ENCODE results near the gene CBX1. TPM values are rescaled to one million over a fixed set of nuclear protein-coding genes. Genes with fewer than 3 reads are reported as not detected.

Gene CBX1
- total and polyA plus RNA-seq, 7 experiments from 2014 or later = 16.4 to 56.7 (median 26.1) TPM

DNA sequence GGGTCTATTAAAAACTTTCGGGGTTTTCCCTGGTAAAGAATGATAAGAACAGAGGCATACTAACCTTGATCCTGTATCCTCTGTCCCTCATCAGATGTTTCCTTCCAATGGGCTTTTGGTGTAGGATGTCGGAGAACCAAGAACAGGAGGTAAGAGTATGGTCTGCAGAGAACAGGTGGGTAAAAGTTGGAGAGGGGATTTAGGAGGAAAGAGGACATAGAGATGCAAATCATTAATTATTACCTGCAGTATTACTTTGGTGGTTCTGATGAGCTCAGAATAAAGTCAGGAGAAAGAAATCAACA is 10.6 kb upstream of the CBX1 start:
- no peaks in the 10 kb centered on the region for H3K27me3 ChIP-seq (ENCODE audit: control insufficient read depth in 2 of 2, insufficient read depth in 2 of 2, low read length in 2 of 2)
- no peak overlapping the region for H3K4me3 ChIP-seq (ENCODE audit: low read length)
- no peaks in the 10 kb centered on the region for H3K9me3 Mint-ChIP-seq
- H3K4me3 Mint-ChIP-seq = peak overlapping the region in 5 of 10 donors; percentile 17 to 63 (median 48)
- ChIA-PET CTCF (interaction anchor here (1.7 to 2.1 kb wide), 3 partner anchors 18 to 162 kb away, joined by 4 to 13 read pairs (median 12); no protein-coding TSS in a partner anchor), POLR2A (interaction anchor here (0.8 to 1.3 kb wide), 3 partner anchors 9 to 67 kb away, joined by 3 to 4 read pairs (median 3); no protein-coding TSS in a partner anchor)
- no peaks in the 10 kb centered on the region for H3K27me3 Mint-ChIP-seq
- peaks cover 0 to 18% (median 0%) of the 10 kb centered on the region in 5 donors for H3K36me3 Mint-ChIP-seq
- H3K27ac Mint-ChIP-seq = peak overlapping the region; percentile 68 to 92 (median 85)
- peaks cover 47 to 57% (median 51%) of the 10 kb centered on the region in 7 donors for H3K4me1 Mint-ChIP-seq
- H3K9me3 ChIP-seq (ENCODE audit: control insufficient read depth in 2 of 3, low read length in 3 of 3) = no peaks in the 10 kb centered on the region
- ATAC-seq (no peak), DNase-seq (no peak)
- H3K36me3 ChIP-seq (ENCODE audit: control insufficient read depth in 2 of 3, insufficient read depth in 3 of 3, low read length in 3 of 3) = peaks cover 0 to 15% (median 0%) of the 10 kb centered on the region in 3 experiments
- intact Hi-C loops (cut with micrococcal nuclease) = loop anchor here in 1 of 2 donors (2.0 kb wide), 1 partner anchor 13 kb away; no protein-coding TSS in a partner anchor
- peaks cover 25 to 30% of the 10 kb centered on the region in 2 donors for H3K4me1 ChIP-seq (ENCODE audit: control insufficient read depth in 2 of 2, insufficient read depth in 2 of 2, low read length in 2 of 2)
- H3K27ac ChIP-seq (ENCODE audit: low read depth, low read length) = no peak overlapping the region

DNA sequence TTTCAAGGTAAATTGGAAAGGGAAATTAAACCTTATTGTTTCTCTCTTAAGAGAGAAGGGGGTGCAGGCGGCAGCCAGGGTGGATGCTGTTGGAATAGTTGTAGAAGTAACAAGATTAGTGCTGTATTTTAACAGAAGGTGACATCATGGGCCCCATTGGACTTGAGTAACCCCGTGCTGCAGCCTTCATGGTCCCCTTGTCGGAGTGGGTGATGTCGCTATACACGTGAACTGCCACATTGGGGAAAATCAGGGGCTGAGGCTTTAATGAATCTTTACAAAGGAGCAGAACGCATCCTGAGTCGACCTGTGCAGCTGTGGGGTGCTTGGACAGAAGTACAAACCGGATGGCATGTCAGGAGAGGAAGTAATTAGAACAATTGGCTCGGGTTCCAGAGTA is 9.5 kb upstream of the CBX1 start:
- peaks cover 29 to 30% of the 10 kb centered on the region in 2 donors for H3K4me1 ChIP-seq (ENCODE audit: control insufficient read depth in 2 of 2, insufficient read depth in 2 of 2, low read length in 2 of 2)

DNA sequence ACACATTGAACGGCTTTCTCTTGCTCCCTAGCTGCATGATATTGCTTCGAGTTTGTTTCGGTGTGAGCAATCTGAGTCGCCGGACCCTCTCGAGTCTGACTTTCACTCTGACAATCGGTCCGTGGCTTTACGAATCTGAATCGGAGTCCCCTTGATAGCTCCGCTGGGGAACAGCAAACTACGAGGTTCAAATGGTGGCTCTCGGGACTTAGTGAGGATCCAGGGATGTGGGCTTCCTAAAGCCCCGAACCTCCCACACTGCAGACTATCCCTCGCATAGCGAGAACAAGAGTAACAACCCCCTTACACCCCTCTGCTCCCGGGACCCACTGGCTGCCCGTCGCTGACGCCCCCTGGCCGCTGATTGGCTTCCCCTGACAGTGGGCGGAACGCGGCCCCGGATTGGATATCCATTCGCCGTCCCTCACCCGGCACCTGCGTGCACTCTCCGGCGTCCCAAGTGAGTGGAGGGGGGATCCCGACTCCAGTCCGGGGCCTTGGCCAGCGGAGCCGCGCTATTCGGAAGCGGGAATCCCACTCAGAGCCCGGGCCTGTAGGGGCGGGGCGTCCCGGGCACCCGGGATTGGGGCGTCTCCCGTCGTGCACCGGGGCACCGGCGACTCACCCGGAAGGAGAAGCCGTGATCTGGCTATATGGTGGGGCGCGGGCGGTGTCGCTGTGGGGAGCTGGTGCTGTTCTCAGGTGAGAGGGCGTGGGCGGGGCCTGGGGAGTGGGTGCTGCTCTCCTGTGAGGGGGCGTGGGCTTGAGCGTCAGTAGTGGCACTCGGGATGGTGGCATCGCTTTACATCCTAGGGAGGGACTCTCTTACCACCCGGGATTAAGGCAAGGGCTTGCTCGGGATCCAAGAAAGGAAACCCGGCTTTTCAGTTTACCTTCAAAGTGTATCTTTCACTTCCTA is 6.1 kb upstream of the CBX1 start, which contains the start of gene SNX11:
Gene SNX11, plus strand, starts transcription at position 630 of the 919 bp plus-strand sequence. CDS start 4,278 bp downstream, outside the sequence.
- peak; percentile 96 for ATAC-seq
- Histone ChIP-seq H3K4me3 (ENCODE audit: low read length) (peak within 1 kb of the TSS; percentile 97), H3K36me3 (ENCODE audit: control insufficient read depth in 2 of 3, insufficient read depth in 3 of 3, low read length in 3 of 3) (peaks cover 0 to 7% (median 0%) of the 10 kb centered on the region in 3 experiments), H3K4me1 (ENCODE audit: control insufficient read depth in 2 of 2, insufficient read depth in 2 of 2, low read length in 2 of 2) (peaks cover 18 to 20% of the 10 kb centered on the region in 2 donors), H3K27ac (ENCODE audit: low read depth, low read length) (peak within 1 kb of the TSS; percentile 89), H3K9me3 (ENCODE audit: control insufficient read depth in 2 of 3, low read length in 3 of 3) (no peaks in the 10 kb centered on the region), H3K27me3 (ENCODE audit: control insufficient read depth in 2 of 2, insufficient read depth in 2 of 2, low read length in 2 of 2) (no peaks in the 10 kb centered on the region)
- DNase-seq = peak; percentile 85 to 97 (median 94)
- H3K9me3 Mint-ChIP-seq = peaks cover 0 to 8% (median 0%) of the 10 kb centered on the region in 11 donors
- intact Hi-C loops (cut with micrococcal nuclease) = loop anchor here (1.0 to 10.0 kb wide), 8 partner anchors 59 to 1087 kb away; partner anchors contain the start of genes NFE2L1 (in 2 of the 2), ATP5MC1 (in 1 of the 2), CALCOCO2 (in 1 of the 2) and CDK5RAP3 (in 1 of the 2)
- ChIA-PET POLR2A (interaction anchor here (0.6 to 1.8 kb wide), 14 partner anchors 8 to 460 kb away, joined by 3 to 11 read pairs (median 5); partner anchors contain the start of genes KPNB1, NFE2L1 and PNPO), CTCF (interaction anchor here (1.2 to 2.2 kb wide), 5 partner anchors 10 to 82 kb away, joined by 3 to 7 read pairs (median 4); no protein-coding TSS in a partner anchor)
- peaks cover 0 to 26% (median 0%) of the 10 kb centered on the region in 5 donors for H3K36me3 Mint-ChIP-seq
- peaks cover 44 to 68% (median 62%) of the 10 kb centered on the region in 7 donors for H3K4me1 Mint-ChIP-seq
- H3K27ac Mint-ChIP-seq = peak within 1 kb of the TSS; percentile 89 to 96 (median 93)
- H3K27me3 Mint-ChIP-seq = no peaks in the 10 kb centered on the region
- peak within 1 kb of the TSS; percentile 92 to 99 (median 96) for H3K4me3 Mint-ChIP-seq

More for the DNA sequence above, 9.5 kb upstream of the CBX1 start:
- peak overlapping the region; percentile 44 to 86 (median 68) for H3K27ac Mint-ChIP-seq
- DNase-seq (no peak), ATAC-seq (no peak)
- H3K9me3 Mint-ChIP-seq = peaks cover 0 to 1% (median 0%) of the 10 kb centered on the region in 11 donors
- no peaks in the 10 kb centered on the region for H3K27me3 Mint-ChIP-seq
- Histone ChIP-seq H3K27ac (ENCODE audit: low read depth, low read length) (no peak overlapping the region), H3K27me3 (ENCODE audit: control insufficient read depth in 2 of 2, insufficient read depth in 2 of 2, low read length in 2 of 2) (no peaks in the 10 kb centered on the region), H3K36me3 (ENCODE audit: control insufficient read depth in 2 of 3, insufficient read depth in 3 of 3, low read length in 3 of 3) (peaks cover 0 to 12% (median 0%) of the 10 kb centered on the region in 3 experiments), H3K4me3 (ENCODE audit: low read length) (no peak overlapping the region), H3K9me3 (ENCODE audit: control insufficient read depth in 2 of 3, low read length in 3 of 3) (no peaks in the 10 kb centered on the region)
- peak overlapping the region in 5 of 10 donors; percentile 12 to 47 (median 21) for H3K4me3 Mint-ChIP-seq
- POLR2A ChIA-PET = no interaction called here
- intact Hi-C loops (cut with micrococcal nuclease) = no loop called here
- H3K4me1 Mint-ChIP-seq = peaks cover 47 to 60% (median 54%) of the 10 kb centered on the region in 7 donors
- CTCF ChIA-PET = no interaction called here
- peaks cover 0 to 18% (median 0%) of the 10 kb centered on the region in 5 donors for H3K36me3 Mint-ChIP-seq

DNA sequence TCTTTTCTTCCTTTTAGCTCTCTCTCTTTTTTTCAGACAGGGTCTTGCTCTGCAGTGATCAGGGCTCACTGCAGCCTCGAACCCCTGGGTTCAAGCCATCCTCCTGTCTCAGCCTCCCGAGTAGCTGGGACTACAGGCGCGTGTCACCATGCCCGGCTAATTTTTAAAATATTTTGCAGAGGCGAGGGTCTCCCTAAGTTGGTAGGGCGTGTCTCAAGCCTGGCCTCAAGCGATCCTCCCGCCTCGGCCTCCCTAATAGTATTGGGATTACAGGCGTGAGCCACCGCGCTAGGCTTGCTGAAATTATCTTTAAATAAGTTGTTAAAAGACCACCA is 5.5 kb upstream of the CBX1 start:
- ChIA-PET CTCF (interaction anchor here (1.2 to 2.2 kb wide), 4 partner anchors 9 to 82 kb away, joined by 3 to 7 read pairs (median 4); no protein-coding TSS in a partner anchor), POLR2A (interaction anchor here (0.6 to 1.7 kb wide), 8 partner anchors 9 to 785 kb away, joined by 3 to 6 read pairs (median 4); partner anchors contain the start of genes ATP5MC1 and PNPO)
- intact Hi-C loops (cut with micrococcal nuclease) = loop anchor here (1.0 to 10.0 kb wide), 8 partner anchors 58 to 1088 kb away; partner anchors contain the start of genes NFE2L1 (in 2 of the 2), ATP5MC1 (in 1 of the 2), CALCOCO2 (in 1 of the 2) and CDK5RAP3 (in 1 of the 2)
- Histone ChIP-seq H3K4me3 (ENCODE audit: low read length) (peak overlapping the region; percentile 97), H3K9me3 (ENCODE audit: control insufficient read depth in 2 of 3, low read length in 3 of 3) (no peaks in the 10 kb centered on the region), H3K27ac (ENCODE audit: low read depth, low read length) (peak overlapping the region; percentile 89), H3K4me1 (ENCODE audit: control insufficient read depth in 2 of 2, insufficient read depth in 2 of 2, low read length in 2 of 2) (peaks cover 12 to 18% of the 10 kb centered on the region in 2 donors), H3K36me3 (ENCODE audit: control insufficient read depth in 2 of 3, insufficient read depth in 3 of 3, low read length in 3 of 3) (peaks cover 0 to 7% (median 0%) of the 10 kb centered on the region in 3 experiments), H3K27me3 (ENCODE audit: control insufficient read depth in 2 of 2, insufficient read depth in 2 of 2, low read length in 2 of 2) (no peaks in the 10 kb centered on the region)
- H3K4me3 Mint-ChIP-seq = peak overlapping the region; percentile 92 to 99 (median 96)
- H3K27ac Mint-ChIP-seq = peak overlapping the region; percentile 1 to 96 (median 93)
- peaks cover 0 to 20% (median 0%) of the 10 kb centered on the region in 5 donors for H3K36me3 Mint-ChIP-seq
- DNase-seq = no peak
- peaks cover 0 to 8% (median 0%) of the 10 kb centered on the region in 11 donors for H3K9me3 Mint-ChIP-seq
- no peak for ATAC-seq
- peaks cover 38 to 68% (median 61%) of the 10 kb centered on the region in 7 donors for H3K4me1 Mint-ChIP-seq
- no peaks in the 10 kb centered on the region for H3K27me3 Mint-ChIP-seq

DNA sequence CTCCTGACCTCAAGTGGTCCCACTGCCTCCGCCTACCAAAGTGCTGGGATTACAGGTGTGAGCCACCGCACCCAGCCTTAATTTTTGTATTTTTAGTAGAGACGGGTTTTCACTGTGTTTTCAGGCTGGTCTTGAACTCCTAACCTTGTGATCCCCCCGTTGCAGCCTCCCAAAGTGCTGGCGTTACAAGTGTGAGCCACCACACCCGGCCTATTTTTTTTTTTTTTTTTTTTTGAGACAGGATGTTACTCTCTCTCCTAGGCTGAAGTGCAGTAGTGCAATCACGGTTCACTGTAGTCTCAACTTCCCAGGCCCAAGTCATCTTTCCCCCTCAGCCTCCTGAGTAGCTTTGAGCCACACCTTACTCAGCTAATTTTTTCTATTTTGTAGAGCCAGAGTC is 3.2 kb upstream of the CBX1 start:
- peak overlapping the region in 7 of 9 donors; percentile 16 to 75 (median 41) for H3K27ac Mint-ChIP-seq
- Histone ChIP-seq H3K4me1 (ENCODE audit: control insufficient read depth in 2 of 2, insufficient read depth in 2 of 2, low read length in 2 of 2) (peaks cover 18 to 24% of the 10 kb centered on the region in 2 donors), H3K36me3 (ENCODE audit: control insufficient read depth in 2 of 3, insufficient read depth in 3 of 3, low read length in 3 of 3) (peaks cover 0 to 13% (median 0%) of the 10 kb centered on the region in 3 experiments), H3K27me3 (ENCODE audit: control insufficient read depth in 2 of 2, insufficient read depth in 2 of 2, low read length in 2 of 2) (no peaks in the 10 kb centered on the region), H3K4me3 (ENCODE audit: low read length) (no peak overlapping the region), H3K9me3 (ENCODE audit: control insufficient read depth in 2 of 3, low read length in 3 of 3) (no peaks in the 10 kb centered on the region), H3K27ac (ENCODE audit: low read depth, low read length) (no peak overlapping the region)
- ATAC-seq = no peak
- peaks cover 34 to 68% (median 62%) of the 10 kb centered on the region in 7 donors for H3K4me1 Mint-ChIP-seq
- H3K36me3 Mint-ChIP-seq = peaks cover 0 to 14% (median 0%) of the 10 kb centered on the region in 5 donors
- peak overlapping the region in 9 of 10 donors; percentile 12 to 70 (median 26) for H3K4me3 Mint-ChIP-seq
- peaks cover 0 to 8% (median 0%) of the 10 kb centered on the region in 11 donors for H3K9me3 Mint-ChIP-seq
- intact Hi-C loops (cut with micrococcal nuclease) = loop anchor here in 1 of 2 donors (5.0 to 10.0 kb wide), 5 partner anchors 160 to 1258 kb away; partner anchors contain the start of genes ATP5MC1, CALCOCO2, PNPO and ZNF652
- POLR2A ChIA-PET = no interaction called here
- CTCF ChIA-PET = interaction anchor here (0.6 kb wide), 1 partner anchor 69 kb away, joined by 4 read pairs; no protein-coding TSS in a partner anchor
- H3K27me3 Mint-ChIP-seq = no peaks in the 10 kb centered on the region
- no peak for DNase-seq

Measured in naive thymus-derived CD4-positive, alpha-beta T cell (primary cell).